PFSK-1 (cell line): ENCODE data around the gene IFNG-AS1.

Experiments used
- FOXP2 ChIP-seq: optimal IDR thresholded peaks from 2 replicates; pipeline ENCODE3; 2011; ENCODE audit warnings: borderline replicate concordance, control low read depth, inconsistent platforms; ENCODE audit not compliant: insufficient read depth; ENCODE audit errors: extremely low read length, extremely low read depth
- POLR2AphosphoS5 ChIP-seq: IDR thresholded peaks from 2 replicates; pipeline ENCODE4 v1.6.1; 2012; ENCODE audit warnings: low read depth, mild to moderate bottlenecking, control low read depth, low read length, moderate library complexity
- SIN3A ChIP-seq: IDR thresholded peaks from 2 replicates; pipeline ENCODE4 v1.6.1; 2012; ENCODE audit warnings: mild to moderate bottlenecking, low read length, moderate library complexity, borderline replicate concordance; ENCODE audit not compliant: insufficient read depth
- TAF1 ChIP-seq: IDR thresholded peaks from 2 replicates; pipeline ENCODE4 v1.6.1; 2012; ENCODE audit warnings: low read length, control low read depth, borderline replicate concordance; ENCODE audit not compliant: insufficient read depth
- TF ChIP-seq, protein P1 (sequence below), 2 experiments: IDR thresholded peaks; 2 replicates each; pipeline versions ENCODE4 v1.6.1 to v1.8.0; 2011 to 2012; ENCODE audit warnings: low read depth in 2 of 2, low read length in 2 of 2, control low read depth in 1 of 2, inconsistent platforms in 1 of 2, mild to moderate bottlenecking in 1 of 2, moderate library complexity in 1 of 2; ENCODE audit not compliant: insufficient read depth in 1 of 2

IFNG-AS1 gene

GRCh38 chr12:67991158-67991557 lies 1.9 kb downstream of the IFNG-AS1 start:
- TF ChIP-seq TAF1 (no peak), SIN3A (no peak)

GRCh38 chr12:67993143-67993542 lies 3.9 kb downstream of the IFNG-AS1 start:
- TF ChIP-seq TAF1 (no peak), SIN3A (no peak), FOXP2 (no peak), POLR2AphosphoS5 (no peak)
- TF ChIP-seq, protein P1, sequence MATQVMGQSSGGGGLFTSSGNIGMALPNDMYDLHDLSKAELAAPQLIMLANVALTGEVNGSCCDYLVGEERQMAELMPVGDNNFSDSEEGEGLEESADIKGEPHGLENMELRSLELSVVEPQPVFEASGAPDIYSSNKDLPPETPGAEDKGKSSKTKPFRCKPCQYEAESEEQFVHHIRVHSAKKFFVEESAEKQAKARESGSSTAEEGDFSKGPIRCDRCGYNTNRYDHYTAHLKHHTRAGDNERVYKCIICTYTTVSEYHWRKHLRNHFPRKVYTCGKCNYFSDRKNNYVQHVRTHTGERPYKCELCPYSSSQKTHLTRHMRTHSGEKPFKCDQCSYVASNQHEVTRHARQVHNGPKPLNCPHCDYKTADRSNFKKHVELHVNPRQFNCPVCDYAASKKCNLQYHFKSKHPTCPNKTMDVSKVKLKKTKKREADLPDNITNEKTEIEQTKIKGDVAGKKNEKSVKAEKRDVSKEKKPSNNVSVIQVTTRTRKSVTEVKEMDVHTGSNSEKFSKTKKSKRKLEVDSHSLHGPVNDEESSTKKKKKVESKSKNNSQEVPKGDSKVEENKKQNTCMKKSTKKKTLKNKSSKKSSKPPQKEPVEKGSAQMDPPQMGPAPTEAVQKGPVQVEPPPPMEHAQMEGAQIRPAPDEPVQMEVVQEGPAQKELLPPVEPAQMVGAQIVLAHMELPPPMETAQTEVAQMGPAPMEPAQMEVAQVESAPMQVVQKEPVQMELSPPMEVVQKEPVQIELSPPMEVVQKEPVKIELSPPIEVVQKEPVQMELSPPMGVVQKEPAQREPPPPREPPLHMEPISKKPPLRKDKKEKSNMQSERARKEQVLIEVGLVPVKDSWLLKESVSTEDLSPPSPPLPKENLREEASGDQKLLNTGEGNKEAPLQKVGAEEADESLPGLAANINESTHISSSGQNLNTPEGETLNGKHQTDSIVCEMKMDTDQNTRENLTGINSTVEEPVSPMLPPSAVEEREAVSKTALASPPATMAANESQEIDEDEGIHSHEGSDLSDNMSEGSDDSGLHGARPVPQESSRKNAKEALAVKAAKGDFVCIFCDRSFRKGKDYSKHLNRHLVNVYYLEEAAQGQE (IDR thresholded peaks at IDR 0.05; ENCODE audit: insufficient read depth in 1 of 2, low read depth in 2 of 2, low read length in 2 of 2): no peak

- TF ChIP-seq, protein P1 (IDR thresholded peaks at IDR 0.05; ENCODE audit: insufficient read depth in 1 of 2, low read depth in 2 of 2, low read length in 2 of 2): no peak
- TF ChIP-seq SIN3A: no peak
Measured at GRCh38 chr12:67994046-67994445, 4.8 kb downstream of the IFNG-AS1 start.

DNA sequence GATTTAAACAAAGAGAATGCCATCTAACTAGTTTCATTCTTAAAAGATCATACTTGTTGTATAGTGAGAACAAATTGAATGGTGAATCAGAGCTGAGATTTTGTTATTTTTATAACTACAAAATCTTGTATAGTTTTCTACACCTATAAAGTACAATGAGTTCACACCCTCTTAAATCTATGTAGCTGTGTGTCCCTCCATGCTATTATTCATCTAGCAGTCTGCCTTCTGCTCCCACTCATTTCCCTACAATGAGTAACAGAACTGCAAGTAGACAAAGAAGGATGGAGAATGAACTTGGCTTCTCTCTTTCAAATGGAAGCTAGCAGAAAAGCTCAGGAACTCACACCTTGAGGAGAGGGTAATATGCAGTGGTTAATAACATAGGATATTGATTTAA lies 7.1 kb downstream of the IFNG-AS1 start:
- TF ChIP-seq TAF1 (no peak), FOXP2 (no peak), SIN3A (no peak), POLR2AphosphoS5 (no peak)
- TF ChIP-seq, protein P1 (IDR thresholded peaks at IDR 0.05; ENCODE audit: insufficient read depth in 1 of 2, low read depth in 2 of 2, low read length in 2 of 2): no peak

GRCh38 chr12:67998379-67998778 lies 9.1 kb downstream of the IFNG-AS1 start:
- no peak for TF ChIP-seq POLR2AphosphoS5
- no peak for TF ChIP-seq FOXP2
- TF ChIP-seq, protein P1 (IDR thresholded peaks at IDR 0.05; ENCODE audit: insufficient read depth in 1 of 2, low read depth in 2 of 2, low read length in 2 of 2): no peak
- TF ChIP-seq TAF1: no peak
- TF ChIP-seq SIN3A: no peak
